Loucy (cell line): Measurements from ENCODE around the gene SLC9B1.

Experiments
- H2AFZ ChIP-seq: fragments of 200-600 bp; sonication (generic); 2 replicates; pipeline ENCODE4 v1.6.0; 2016; ENCODE audit warnings: antibody characterized with exemption, mild to moderate bottlenecking, low read length, moderate library complexity
- H3F3A ChIP-seq: fragments of 200-600 bp; 2 replicates; pipeline ENCODE4 v1.6.0; 2016; ENCODE audit warnings: antibody characterized with exemption, low read depth, mild to moderate bottlenecking
- H3K27me3 ChIP-seq: fragments of 200-600 bp; sonication (generic); 2 replicates; pipeline ENCODE4 v1.6.1; 2014; ENCODE audit warnings: low read length, mild to moderate bottlenecking; ENCODE audit not compliant: insufficient read depth, poor library complexity, severe bottlenecking
- H3K36me3 ChIP-seq: fragments of 200-600 bp; sonication (generic); 2 replicates; pipeline ENCODE4 v1.6.1; 2016; ENCODE audit warnings: low read length; ENCODE audit not compliant: insufficient read depth
- H3K4me1 ChIP-seq: fragments of 200-600 bp; sonication (generic); 2 replicates; pipeline ENCODE4 v1.5.1; 2014; ENCODE audit warnings: low read length, mild to moderate bottlenecking; ENCODE audit not compliant: insufficient read depth, poor library complexity, severe bottlenecking
- H3K4me2 ChIP-seq: fragments of 200-600 bp; sonication (generic); 2 replicates; pipeline ENCODE4 v1.6.0; 2014; ENCODE audit warnings: antibody characterized with exemption, low read length, low read depth, mild to moderate bottlenecking; ENCODE audit not compliant: poor library complexity, severe bottlenecking
- H3K4me3 ChIP-seq: fragments of 200-600 bp; sonication (generic); 2 replicates; pipeline ENCODE4 v1.5.1; 2014; ENCODE audit warnings: low read length, mild to moderate bottlenecking, mixed read lengths; ENCODE audit not compliant: poor library complexity, severe bottlenecking
- H3K79me2 ChIP-seq: fragments of 200-600 bp; sonication (generic); 2 replicates; pipeline ENCODE4 v1.6.1; 2014; ENCODE audit warnings: low read length; ENCODE audit not compliant: insufficient read depth
- H3K9ac ChIP-seq: fragments of 200-600 bp; sonication (generic); 2 replicates; pipeline ENCODE4 v1.6.0; 2014; ENCODE audit warnings: mild to moderate bottlenecking, low read depth, low read length, moderate library complexity; ENCODE audit not compliant: poor library complexity, severe bottlenecking
- H3K9me2 ChIP-seq: fragments of 200-600 bp; sonication (generic); replicated peaks from 2 replicates; pipeline ENCODE4 v1.6.1; 2016; ENCODE audit warnings: low read depth, low read length, mixed read lengths
- H3K9me3 ChIP-seq: fragments of 200-600 bp; sonication (generic); 2 replicates; pipeline ENCODE4 v1.6.1; 2014; ENCODE audit warnings: mild to moderate bottlenecking, antibody characterized with exemption, low read length, low read depth; ENCODE audit not compliant: insufficient read depth
- H4K20me1 ChIP-seq: fragments of 200-600 bp; sonication (generic); 2 replicates; pipeline ENCODE4 v1.6.0; 2014; ENCODE audit warnings: antibody characterized with exemption, low read length, mild to moderate bottlenecking; ENCODE audit not compliant: insufficient read depth, poor library complexity, severe bottlenecking
- CTCF ChIP-seq: fragments of 200-600 bp; sonication (generic); conservative IDR thresholded peaks from 2 replicates; pipeline ENCODE4 v1.5.1; 2014; ENCODE audit warnings: mild to moderate bottlenecking, antibody characterized with exemption, low read length
- EZH2phosphoT487 ChIP-seq: fragments of 200-600 bp; IDR thresholded peaks from 2 replicates; pipeline ENCODE4 v1.6.1; 2018; ENCODE audit warnings: antibody characterized with exemption, mild to moderate bottlenecking, moderate library complexity, borderline replicate concordance

The SLC9B1 gene

GRCh38 chr4:102871772-102872171 is 147.7 kb downstream of the SLC9B1 start:
- Histone ChIP-seq H3F3A (peaks cover 5% of the 10 kb centered on the region; the same call in 1 of the 2 replicates), H3K9me3 (0 out of 2 replicates have a peak, but pooled peaks cover under 1% of the 10 kb centered on the region), H3K36me3 (peaks cover 9% of the 10 kb centered on the region; the same call in 1 of the 2 replicates), H3K9ac (peak overlapping the region; percentile 71), H3K4me2 (peak overlapping the region; percentile 78), H3K4me3 (peak overlapping the region; percentile 78), H3K4me1 (peaks cover 36% of the 10 kb centered on the region), H3K27me3 (no peaks in the 10 kb centered on the region), H3K79me2 (peaks cover 84% of the 10 kb centered on the region), H2AFZ (no peak overlapping the region), H4K20me1 (peaks cover 30% of the 10 kb centered on the region), H3K9me2 (no peaks in the 10 kb centered on the region)
- TF ChIP-seq EZH2phosphoT487 (no peak), CTCF (no peak)

- peak overlapping the region; percentile 85 for H2AFZ ChIP-seq
- TF ChIP-seq EZH2phosphoT487 (no peak), CTCF (no peak)
- H3K9me3 ChIP-seq: no peaks in the 10 kb centered on the region
- H3K4me1 ChIP-seq: peaks cover 54% of the 10 kb centered on the region
- peak overlapping the region; percentile 78 for H3K4me3 ChIP-seq
- no peaks in the 10 kb centered on the region for H3K27me3 ChIP-seq
- peaks cover 86% of the 10 kb centered on the region for H3K79me2 ChIP-seq
- H3K4me2 ChIP-seq: peak overlapping the region; percentile 78
- no peaks in the 10 kb centered on the region for H3K36me3 ChIP-seq
- H3K9ac ChIP-seq: peak overlapping the region; percentile 71
- H3K9me2 ChIP-seq: no peaks in the 10 kb centered on the region
- peaks cover 5% of the 10 kb centered on the region; the same call in 1 of the 2 replicates for H3F3A ChIP-seq
- peaks cover 45% of the 10 kb centered on the region for H4K20me1 ChIP-seq
Observed at GRCh38 chr4:102869569-102870197, 149.8 kb downstream of the SLC9B1 start.

- Histone ChIP-seq H3K27me3 (no peaks in the 10 kb centered on the region), H3K4me3 (peak within 1 kb of the TSS; percentile 78), H3F3A (peaks cover 5% of the 10 kb centered on the region; the same call in 1 of the 2 replicates), H3K9ac (peak within 1 kb of the TSS; percentile 71), H2AFZ (peak within 1 kb of the TSS; percentile 85), H3K4me1 (peaks cover 61% of the 10 kb centered on the region), H3K4me2 (peak within 1 kb of the TSS; percentile 83), H3K9me2 (no peaks in the 10 kb centered on the region), H3K9me3 (no peaks in the 10 kb centered on the region), H3K36me3 (no peaks in the 10 kb centered on the region), H4K20me1 (peaks cover 49% of the 10 kb centered on the region), H3K79me2 (peaks cover 88% of the 10 kb centered on the region)
- no peak for TF ChIP-seq CTCF
- TF ChIP-seq EZH2phosphoT487: no peak
Observed at GRCh38 chr4:102868781-102869568, 150.5 kb downstream of the SLC9B1 start, which contains the start of gene CISD2. TSS of gene CISD2 (plus strand) at chr4:102868992. CDS start at chr4:102869085, 93 bp downstream.
